SK-N-SH (cell line): ENCODE data around the gene LPO. TPM values are rescaled to one million over a fixed set of nuclear protein-coding genes. Genes with fewer than 3 reads are reported as not detected.

Experiments
- CTCF ChIA-PET: fragments of 300-600, 350-600 bp; formaldehyde crosslinking; extraction: SDS; loops from one replicate; lab custom pipeline; 2021; lab: Yijun Ruan, JAX
- POLR2A ChIA-PET: fragments of 350-600 bp; sonication (Branson Sonifier 250); formaldehyde crosslinking; extraction: SDS; loops from one replicate; lab custom pipeline; 2020; ENCODE audit warnings: antibody characterized with exemption, inconsistent platforms; lab: Yijun Ruan, JAX
- DNase-seq: peaks from one replicate; pipeline ENCODE4 v3.0.0; 2012
- H2AFZ ChIP-seq: fragments of 200-600 bp; sonication (generic); 2 replicates; pipeline ENCODE4 v1.8.1; 2016; ENCODE audit warnings: antibody characterized with exemption, mild to moderate bottlenecking, low read depth
- H3F3A ChIP-seq: fragments of 200-600 bp; sonication (generic); replicated peaks from 2 replicates; pipeline ENCODE3; 2016; ENCODE audit warnings: antibody characterized with exemption, mild to moderate bottlenecking; ENCODE audit not compliant: insufficient read depth
- H3K27ac ChIP-seq, 2 experiments: fragments of 200-500 bp in 1 of 2; fragments of 200-600 bp in 1 of 2; sonication (Bioruptor generic) in 1 of 2; sonication (generic), shearing (Covaris generic) in 1 of 2; 2 replicates each; pipeline versions ENCODE4 v1.5.1 to v1.6.1; 2014 to 2016; ENCODE audit warnings: low read depth in 2 of 2, inconsistent platforms in 1 of 2, low read length in 1 of 2, mild to moderate bottlenecking in 1 of 2, mixed read lengths in 1 of 2
- H3K27me3 ChIP-seq: fragments of 200-600 bp; sonication (generic), shearing (Covaris generic); 2 replicates; pipeline ENCODE4 v1.6.1; 2016; ENCODE audit warnings: mixed run types; ENCODE audit not compliant: insufficient read depth
- H3K36me3 ChIP-seq, 2 experiments: fragments of 200-500 bp in 1 of 2; fragments of 200-600 bp in 1 of 2; sonication (Bioruptor generic) in 1 of 2; sonication (generic) in 1 of 2; replicated peaks in 1 of 2; 2 replicates each; pipeline versions ENCODE3 to v1.5.1; 2014 to 2016; ENCODE audit warnings: low read length in 1 of 2, mild to moderate bottlenecking in 1 of 2; ENCODE audit not compliant: insufficient read depth in 2 of 2, control insufficient read depth in 1 of 2
- H3K4me1 ChIP-seq, 2 experiments: fragments of 200-500 bp in 1 of 2; fragments of 200-600 bp in 1 of 2; sonication (Bioruptor generic) in 1 of 2; sonication (generic), shearing (Covaris generic) in 1 of 2; 2 replicates each; pipeline versions ENCODE4 v1.5.1 to v1.6.1; 2014 to 2016; ENCODE audit warnings: low read depth in 1 of 2, low read length in 1 of 2, mixed run types in 1 of 2; ENCODE audit not compliant: insufficient read depth in 2 of 2, control insufficient read depth in 1 of 2
- H3K4me2 ChIP-seq: fragments of 200-600 bp; sonication (generic), shearing (Covaris generic); 2 replicates; pipeline ENCODE4 v1.6.1; 2017; ENCODE audit warnings: mixed run types
- H3K4me3 ChIP-seq, 2 experiments: fragments of 200-500 bp in 1 of 2; fragments of 200-600 bp in 1 of 2; sonication (Bioruptor generic) in 1 of 2; sonication (generic), shearing (Covaris generic) in 1 of 2; 2 replicates each; pipeline versions ENCODE4 v1.5.1 to v1.8.1; 2014 to 2016; ENCODE audit warnings: low read depth in 2 of 2, inconsistent platforms in 1 of 2, low read length in 1 of 2, mild to moderate bottlenecking in 1 of 2, mixed read lengths in 1 of 2, moderate library complexity in 1 of 2
- H3K79me2 ChIP-seq: fragments of 200-600 bp; sonication (generic); 2 replicates; pipeline ENCODE4 v1.8.1; 2017; ENCODE audit warnings: mild to moderate bottlenecking; ENCODE audit not compliant: insufficient read depth
- H3K9ac ChIP-seq: fragments of 200-600 bp; sonication (generic); 2 replicates; pipeline ENCODE4 v1.6.1; 2017; ENCODE audit warnings: mixed run types
- H3K9me2 ChIP-seq: fragments of 200-600 bp; sonication (generic); 2 replicates; pipeline ENCODE4 v1.6.1; 2017; ENCODE audit warnings: mixed run types
- H3K9me3 ChIP-seq: fragments of 200-600 bp; sonication (generic); 2 replicates; pipeline ENCODE4 v1.6.1; 2017; ENCODE audit warnings: mixed run types, mild to moderate bottlenecking, moderate library complexity
- H4K20me1 ChIP-seq: fragments of 200-600 bp; sonication (generic); 2 replicates; pipeline ENCODE4 v1.6.1; 2017; ENCODE audit warnings: mild to moderate bottlenecking, mixed run types; ENCODE audit not compliant: insufficient read depth
- CHD2 ChIP-seq: fragments of 150-350 bp; IDR thresholded peaks from 2 replicates; pipeline ENCODE4 v1.6.1; 2018; ENCODE audit warnings: low read length; ENCODE audit not compliant: partially characterized antibody
- ELF1 ChIP-seq: IDR thresholded peaks from 2 replicates; pipeline ENCODE4 v1.4.0; 2012
- EP300 ChIP-seq, 2 experiments: IDR thresholded peaks; 2 replicates each; pipeline versions ENCODE4 v1.4.0 to v1.6.1; 2012; ENCODE audit warnings: borderline replicate concordance in 1 of 2, low read depth in 1 of 2, low read length in 1 of 2
- FOSL2 ChIP-seq: IDR thresholded peaks from 2 replicates; pipeline ENCODE4 v1.4.0; 2012; ENCODE audit warnings: low read depth, mild to moderate bottlenecking, moderate library complexity, borderline replicate concordance
- FOXJ3 ChIP-seq: sonication (generic); formaldehyde crosslinking; IDR thresholded peaks from 2 replicates; pipeline ENCODE4 v1.5.1; 2020; ENCODE audit warnings: mild to moderate bottlenecking, missing genetic modification reagents
- GABPA ChIP-seq: IDR thresholded peaks from 2 replicates; pipeline ENCODE4 v1.4.0; 2012; ENCODE audit warnings: low read depth, mild to moderate bottlenecking
- GATA2 ChIP-seq: sonication (generic); formaldehyde crosslinking; IDR thresholded peaks from 2 replicates; pipeline ENCODE4 v1.5.0; 2020; ENCODE audit warnings: mild to moderate bottlenecking, missing genetic modification reagents
- JUND ChIP-seq: IDR thresholded peaks from 2 replicates; pipeline ENCODE4 v1.4.0; 2012
- MAX ChIP-seq: IDR thresholded peaks from 2 replicates; pipeline ENCODE4 v1.4.0; 2012; ENCODE audit warnings: low read depth
- MEF2A ChIP-seq: IDR thresholded peaks from 2 replicates; pipeline ENCODE4 v1.4.0; 2012; ENCODE audit warnings: low read depth, borderline replicate concordance
- MXI1 ChIP-seq: IDR thresholded peaks from 2 replicates; pipeline ENCODE4 v1.6.1; 2012; ENCODE audit warnings: mild to moderate bottlenecking, low read depth, low read length, improper control_type of control experiment
- NFIC ChIP-seq: IDR thresholded peaks from 2 replicates; pipeline ENCODE4 v1.4.0; 2012; ENCODE audit warnings: borderline replicate concordance
- POLR2AphosphoS5 ChIP-seq: IDR thresholded peaks from 2 replicates; pipeline ENCODE4 v1.6.1; 2012; ENCODE audit warnings: low read depth, low read length
- RAD21 ChIP-seq: IDR thresholded peaks from 2 replicates; pipeline ENCODE4 v1.6.1; 2012; ENCODE audit warnings: mild to moderate bottlenecking, low read length
- RFX5 ChIP-seq: IDR thresholded peaks from 2 replicates; pipeline ENCODE4 v1.6.1; 2012; ENCODE audit warnings: mild to moderate bottlenecking, improper control_type of control experiment, low read length
- TEAD4 ChIP-seq: IDR thresholded peaks from 2 replicates; pipeline ENCODE4 v1.4.0; 2012; ENCODE audit warnings: mild to moderate bottlenecking, borderline replicate concordance; ENCODE audit not compliant: insufficient read depth
- YY1 ChIP-seq: IDR thresholded peaks from 2 replicates; pipeline ENCODE4 v1.4.0; 2012; ENCODE audit warnings: low read depth, mild to moderate bottlenecking
- ZBTB33 ChIP-seq: IDR thresholded peaks from 2 replicates; pipeline ENCODE4 v1.4.0; 2012; ENCODE audit warnings: low read depth, borderline replicate concordance
- WGBS: methylation state at CpG from one replicate; pipeline ENCODE4 v1.1.6; 2017; ENCODE audit warnings: low lambda C conversion rate; 5-methylcytosine and 5-hydroxymethylcytosine counted together
- polyA plus RNA-seq, 3 experiments: library from polyadenylated mRNA; depleted of rRNA; stranded (reverse); fragments of >200 nt; gene quantifications; 2 replicates each; pipeline ENCODE4 v1.2.3, GENCODE V29; 2012
- TF ChIP-seq, protein P1 (sequence below): IDR thresholded peaks from 2 replicates; pipeline ENCODE4 v1.6.1; 2012; ENCODE audit warnings: mild to moderate bottlenecking, low read depth, low read length, moderate library complexity
- TF ChIP-seq, protein P2 (sequence below): fragments of 200-600 bp; sonication (generic); IDR thresholded peaks from 2 replicates; pipeline ENCODE4 v1.6.1; 2017; ENCODE audit warnings: antibody characterized with exemption, mild to moderate bottlenecking, moderate library complexity

The LPO gene
- polyA plus RNA-seq, 1 of the 3 experiments (the other 2 are of a cell fraction): not detected

DNA sequence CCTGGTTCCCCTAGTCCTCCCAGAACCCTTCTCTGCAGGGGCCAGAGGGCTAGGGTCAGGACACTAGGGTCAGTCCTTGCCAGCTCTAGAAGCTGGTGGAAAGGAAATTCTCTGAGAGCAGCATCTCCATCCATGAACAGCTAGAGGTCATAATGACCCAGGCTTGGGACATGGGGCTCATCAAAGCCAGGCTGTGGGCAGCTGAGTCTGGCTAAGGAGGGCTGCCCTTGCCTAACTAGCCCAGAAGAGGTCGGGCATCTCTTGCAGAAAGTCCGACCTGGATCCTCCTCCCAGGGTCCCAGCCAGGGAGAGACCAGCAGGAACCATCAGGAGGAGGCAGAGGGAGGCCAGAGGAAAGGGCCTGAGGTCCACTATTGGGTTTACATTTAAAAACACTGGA is 38.0 kb downstream of the LPO start:
- H3K36me3 ChIP-seq: no peaks in the 10 kb centered on the region
- H3K27ac ChIP-seq: no peak overlapping the region
- peaks cover 24% of the 10 kb centered on the region for H3K27me3 ChIP-seq
- peak; percentile 33 for DNase-seq
- H2AFZ ChIP-seq: no peak overlapping the region
- ChIA-PET CTCF (interaction anchor here (0.9 to 3.3 kb wide), 6 partner anchors 27 to 139 kb away, joined by 3 to 13 read pairs (median 4); partner anchors contain the start of genes LPO and SUPT4H1), POLR2A (no interaction called here)
- no peak for TF ChIP-seq MEF2A
- no peak for TF ChIP-seq YY1
- TF ChIP-seq NFIC: no peak
- TF ChIP-seq, protein P1, sequence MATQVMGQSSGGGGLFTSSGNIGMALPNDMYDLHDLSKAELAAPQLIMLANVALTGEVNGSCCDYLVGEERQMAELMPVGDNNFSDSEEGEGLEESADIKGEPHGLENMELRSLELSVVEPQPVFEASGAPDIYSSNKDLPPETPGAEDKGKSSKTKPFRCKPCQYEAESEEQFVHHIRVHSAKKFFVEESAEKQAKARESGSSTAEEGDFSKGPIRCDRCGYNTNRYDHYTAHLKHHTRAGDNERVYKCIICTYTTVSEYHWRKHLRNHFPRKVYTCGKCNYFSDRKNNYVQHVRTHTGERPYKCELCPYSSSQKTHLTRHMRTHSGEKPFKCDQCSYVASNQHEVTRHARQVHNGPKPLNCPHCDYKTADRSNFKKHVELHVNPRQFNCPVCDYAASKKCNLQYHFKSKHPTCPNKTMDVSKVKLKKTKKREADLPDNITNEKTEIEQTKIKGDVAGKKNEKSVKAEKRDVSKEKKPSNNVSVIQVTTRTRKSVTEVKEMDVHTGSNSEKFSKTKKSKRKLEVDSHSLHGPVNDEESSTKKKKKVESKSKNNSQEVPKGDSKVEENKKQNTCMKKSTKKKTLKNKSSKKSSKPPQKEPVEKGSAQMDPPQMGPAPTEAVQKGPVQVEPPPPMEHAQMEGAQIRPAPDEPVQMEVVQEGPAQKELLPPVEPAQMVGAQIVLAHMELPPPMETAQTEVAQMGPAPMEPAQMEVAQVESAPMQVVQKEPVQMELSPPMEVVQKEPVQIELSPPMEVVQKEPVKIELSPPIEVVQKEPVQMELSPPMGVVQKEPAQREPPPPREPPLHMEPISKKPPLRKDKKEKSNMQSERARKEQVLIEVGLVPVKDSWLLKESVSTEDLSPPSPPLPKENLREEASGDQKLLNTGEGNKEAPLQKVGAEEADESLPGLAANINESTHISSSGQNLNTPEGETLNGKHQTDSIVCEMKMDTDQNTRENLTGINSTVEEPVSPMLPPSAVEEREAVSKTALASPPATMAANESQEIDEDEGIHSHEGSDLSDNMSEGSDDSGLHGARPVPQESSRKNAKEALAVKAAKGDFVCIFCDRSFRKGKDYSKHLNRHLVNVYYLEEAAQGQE: no peak
- TF ChIP-seq TEAD4: no peak
- TF ChIP-seq POLR2AphosphoS5: no peak
- no peak for TF ChIP-seq CHD2
- no peak for TF ChIP-seq FOXJ3
- TF ChIP-seq GATA2 (CRISPR knock-in tag): no peak
- TF ChIP-seq EP300 (IDR thresholded peaks at IDR 0.05; ENCODE audit: borderline replicate concordance in 1 of 2, low read depth in 1 of 2, low read length in 1 of 2): no peak
- no peak for TF ChIP-seq RFX5
- TF ChIP-seq ELF1: no peak
- TF ChIP-seq GABPA: no peak
- TF ChIP-seq MAX: no peak
- H3K4me3 ChIP-seq: no peak overlapping the region
- no peak overlapping the region for H3K9ac ChIP-seq
- H3K9me3 ChIP-seq: no peaks in the 10 kb centered on the region
- H4K20me1 ChIP-seq: no peaks in the 10 kb centered on the region
- H3K4me2 ChIP-seq: no peak overlapping the region
- no peaks in the 10 kb centered on the region for H3K9me2 ChIP-seq
- no peaks in the 10 kb centered on the region for H3F3A ChIP-seq
- H3K4me1 ChIP-seq: no peaks in the 10 kb centered on the region; a peak in 1 of 4 replicates
- 4% methylated on average over 2 of the region's 2 CpGs for WGBS
- H3K79me2 ChIP-seq: no peaks in the 10 kb centered on the region

DNA sequence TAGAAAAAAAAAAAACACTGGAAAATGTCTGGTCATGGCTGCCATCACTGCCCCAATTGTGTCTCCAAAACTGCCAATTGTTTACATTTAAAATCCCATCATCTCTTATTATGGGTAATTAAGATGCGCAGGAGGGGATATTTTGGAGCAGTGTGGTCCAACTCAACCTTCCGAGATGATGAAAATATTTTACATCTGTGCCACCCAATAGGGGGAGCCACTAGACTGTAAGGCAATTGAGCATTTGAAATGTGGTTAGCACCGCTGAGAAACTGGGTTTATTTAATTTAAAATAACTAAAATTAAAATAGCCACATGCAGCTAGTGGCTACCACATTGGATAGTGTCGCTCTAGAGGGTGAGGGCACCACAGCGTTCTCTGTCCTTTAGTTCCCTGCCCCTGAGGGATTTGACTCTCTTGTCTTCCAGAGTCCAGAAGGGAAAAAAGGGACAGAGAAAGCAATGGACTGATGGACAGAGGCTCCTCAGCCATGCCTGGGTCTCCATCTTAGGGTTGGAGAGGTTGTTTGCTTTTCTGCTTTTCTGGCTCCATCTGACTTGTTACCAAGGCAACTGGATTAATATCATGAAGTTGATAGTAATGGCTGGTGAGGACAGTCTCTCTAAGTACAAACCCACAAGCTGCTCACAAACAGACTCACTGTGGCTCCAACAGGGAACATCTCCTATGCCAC is 38.9 kb downstream of the LPO start:
- no peak overlapping the region for H3K9ac ChIP-seq
- CTCF ChIA-PET: interaction anchor here (0.9 to 3.3 kb wide), 3 partner anchors 11 to 140 kb away, joined by 3 to 13 read pairs (median 3); partner anchors contain the start of gene RNF43
- H4K20me1 ChIP-seq: no peaks in the 10 kb centered on the region
- no peak overlapping the region for H3K4me3 ChIP-seq
- H3K4me2 ChIP-seq: no peak overlapping the region
- H3K27ac ChIP-seq: no peak overlapping the region
- H3K4me1 ChIP-seq: no peaks in the 10 kb centered on the region; a peak in 1 of 4 replicates
- no peak for DNase-seq
- POLR2A ChIA-PET: no interaction called here
- no peaks in the 10 kb centered on the region for H3K9me2 ChIP-seq
- peaks cover 24% of the 10 kb centered on the region for H3K27me3 ChIP-seq
- no peaks in the 10 kb centered on the region for H3K79me2 ChIP-seq
- H3F3A ChIP-seq: no peaks in the 10 kb centered on the region
- H2AFZ ChIP-seq: no peak overlapping the region
- TF ChIP-seq ZBTB33 (no peak), JUND (no peak), MXI1 (no peak), YY1 (no peak), RAD21 (peak; percentile 57), FOSL2 (no peak), RFX5 (no peak)
- TF ChIP-seq, protein P2, sequence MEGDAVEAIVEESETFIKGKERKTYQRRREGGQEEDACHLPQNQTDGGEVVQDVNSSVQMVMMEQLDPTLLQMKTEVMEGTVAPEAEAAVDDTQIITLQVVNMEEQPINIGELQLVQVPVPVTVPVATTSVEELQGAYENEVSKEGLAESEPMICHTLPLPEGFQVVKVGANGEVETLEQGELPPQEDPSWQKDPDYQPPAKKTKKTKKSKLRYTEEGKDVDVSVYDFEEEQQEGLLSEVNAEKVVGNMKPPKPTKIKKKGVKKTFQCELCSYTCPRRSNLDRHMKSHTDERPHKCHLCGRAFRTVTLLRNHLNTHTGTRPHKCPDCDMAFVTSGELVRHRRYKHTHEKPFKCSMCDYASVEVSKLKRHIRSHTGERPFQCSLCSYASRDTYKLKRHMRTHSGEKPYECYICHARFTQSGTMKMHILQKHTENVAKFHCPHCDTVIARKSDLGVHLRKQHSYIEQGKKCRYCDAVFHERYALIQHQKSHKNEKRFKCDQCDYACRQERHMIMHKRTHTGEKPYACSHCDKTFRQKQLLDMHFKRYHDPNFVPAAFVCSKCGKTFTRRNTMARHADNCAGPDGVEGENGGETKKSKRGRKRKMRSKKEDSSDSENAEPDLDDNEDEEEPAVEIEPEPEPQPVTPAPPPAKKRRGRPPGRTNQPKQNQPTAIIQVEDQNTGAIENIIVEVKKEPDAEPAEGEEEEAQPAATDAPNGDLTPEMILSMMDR: peak; percentile 37
- TF ChIP-seq, all 33 proteins: peak for 2
- Histone ChIP-seq H3K36me3 (no peaks in the 10 kb centered on the region), H3K9me3 (no peaks in the 10 kb centered on the region)
- WGBS: 61% methylated on average over 5 of the region's 5 CpGs
